ENCODE data around the gene EIF1.

The EIF1 gene

GRCh38 chr17:41736983-41737679 lies 48.4 kb downstream of the EIF1 start:
- Histone ChIP-seq H3K9me3 (ENCODE audit: control insufficient read depth, low read length) (no peaks in the 10 kb centered on the region), H3K4me1 (ENCODE audit: control insufficient read depth, insufficient read depth, low read length) (no peaks in the 10 kb centered on the region), H3K27me3 (ENCODE audit: control insufficient read depth, insufficient read depth, low read length, poor library complexity, severe bottlenecking) (peaks cover 58% of the 10 kb centered on the region), H3K27ac (ENCODE audit: insufficient read depth, low read depth, low read length, poor library complexity, severe bottlenecking) (no peak overlapping the region), H3K4me3 (ENCODE audit: insufficient read depth, low read depth, low read length) (no peak overlapping the region), H3K36me3 (ENCODE audit: control insufficient read depth, insufficient read depth, low read length) (no peaks in the 10 kb centered on the region)
- WGBS, 2 experiments = 79 to 80% methylated on average over 17 of the region's 17 CpGs

- Histone ChIP-seq H3K27me3 (ENCODE audit: control insufficient read depth, insufficient read depth, low read length, poor library complexity, severe bottlenecking) (peaks cover 53% of the 10 kb centered on the region), H3K36me3 (ENCODE audit: control insufficient read depth, insufficient read depth, low read length) (no peaks in the 10 kb centered on the region), H3K4me3 (ENCODE audit: insufficient read depth, low read depth, low read length) (no peak overlapping the region), H3K4me1 (ENCODE audit: control insufficient read depth, insufficient read depth, low read length) (no peaks in the 10 kb centered on the region), H3K27ac (ENCODE audit: insufficient read depth, low read depth, low read length, poor library complexity, severe bottlenecking) (no peak overlapping the region), H3K9me3 (ENCODE audit: control insufficient read depth, low read length) (no peaks in the 10 kb centered on the region)
- 44 to 48% methylated on average over 5 of the region's 5 CpGs for WGBS, 2 experiments
Observed at GRCh38 chr17:41737680-41738023, 49.0 kb downstream of the EIF1 start.

- Histone ChIP-seq H3K27ac (ENCODE audit: insufficient read depth, low read depth, low read length, poor library complexity, severe bottlenecking) (no peak overlapping the region), H3K27me3 (ENCODE audit: control insufficient read depth, insufficient read depth, low read length, poor library complexity, severe bottlenecking) (peaks cover 47% of the 10 kb centered on the region), H3K4me3 (ENCODE audit: insufficient read depth, low read depth, low read length) (no peak overlapping the region), H3K9me3 (ENCODE audit: control insufficient read depth, low read length) (no peaks in the 10 kb centered on the region), H3K4me1 (ENCODE audit: control insufficient read depth, insufficient read depth, low read length) (no peaks in the 10 kb centered on the region), H3K36me3 (ENCODE audit: control insufficient read depth, insufficient read depth, low read length) (no peaks in the 10 kb centered on the region)
- 23 to 27% methylated on average over 10 of the region's 10 CpGs for WGBS, 2 experiments
Observed at GRCh38 chr17:41738077-41738800, 49.6 kb downstream of the EIF1 start.

- no peak overlapping the region for H3K27ac ChIP-seq (ENCODE audit: insufficient read depth, low read depth, low read length, poor library complexity, severe bottlenecking)
- peaks cover 42% of the 10 kb centered on the region for H3K27me3 ChIP-seq (ENCODE audit: control insufficient read depth, insufficient read depth, low read length, poor library complexity, severe bottlenecking)
- no peaks in the 10 kb centered on the region for H3K9me3 ChIP-seq (ENCODE audit: control insufficient read depth, low read length)
- no peak overlapping the region for H3K4me3 ChIP-seq (ENCODE audit: insufficient read depth, low read depth, low read length)
- WGBS, 2 experiments = 90 to 92% methylated on average over 5 of the region's 5 CpGs
- H3K4me1 ChIP-seq (ENCODE audit: control insufficient read depth, insufficient read depth, low read length) = no peaks in the 10 kb centered on the region
- H3K36me3 ChIP-seq (ENCODE audit: control insufficient read depth, insufficient read depth, low read length) = no peaks in the 10 kb centered on the region
Observed at GRCh38 chr17:41738801-41739112, 50.1 kb downstream of the EIF1 start.

GRCh38 chr17:41739661-41740352 lies 51.1 kb downstream of the EIF1 start:
- H3K27me3 ChIP-seq (ENCODE audit: control insufficient read depth, insufficient read depth, low read length, poor library complexity, severe bottlenecking) = peaks cover 31% of the 10 kb centered on the region
- WGBS, 2 experiments = 88 to 91% methylated on average over 9 of the region's 9 CpGs
- no peak overlapping the region for H3K27ac ChIP-seq (ENCODE audit: insufficient read depth, low read depth, low read length, poor library complexity, severe bottlenecking)
- H3K4me1 ChIP-seq (ENCODE audit: control insufficient read depth, insufficient read depth, low read length) = no peaks in the 10 kb centered on the region
- no peaks in the 10 kb centered on the region for H3K9me3 ChIP-seq (ENCODE audit: control insufficient read depth, low read length)
- no peak overlapping the region for H3K4me3 ChIP-seq (ENCODE audit: insufficient read depth, low read depth, low read length)
- H3K36me3 ChIP-seq (ENCODE audit: control insufficient read depth, insufficient read depth, low read length) = no peaks in the 10 kb centered on the region

GRCh38 chr17:41740506-41740905 lies 51.8 kb downstream of the EIF1 start:
- Histone ChIP-seq H3K27ac (ENCODE audit: insufficient read depth, low read depth, low read length, poor library complexity, severe bottlenecking) (no peak overlapping the region), H3K9me3 (ENCODE audit: control insufficient read depth, low read length) (no peaks in the 10 kb centered on the region), H3K27me3 (ENCODE audit: control insufficient read depth, insufficient read depth, low read length, poor library complexity, severe bottlenecking) (peaks cover 24% of the 10 kb centered on the region), H3K4me1 (ENCODE audit: control insufficient read depth, insufficient read depth, low read length) (no peaks in the 10 kb centered on the region), H3K36me3 (ENCODE audit: control insufficient read depth, insufficient read depth, low read length) (no peaks in the 10 kb centered on the region), H3K4me3 (ENCODE audit: insufficient read depth, low read depth, low read length) (no peak overlapping the region)
- WGBS, 2 experiments = 93 to 96% methylated on average over 5 of the region's 5 CpGs

GRCh38 chr17:41741709-41742108 lies 53.0 kb downstream of the EIF1 start:
- no peak overlapping the region for H3K27ac ChIP-seq (ENCODE audit: insufficient read depth, low read depth, low read length, poor library complexity, severe bottlenecking)
- no peaks in the 10 kb centered on the region for H3K36me3 ChIP-seq (ENCODE audit: control insufficient read depth, insufficient read depth, low read length)
- peaks cover 12% of the 10 kb centered on the region for H3K27me3 ChIP-seq (ENCODE audit: control insufficient read depth, insufficient read depth, low read length, poor library complexity, severe bottlenecking)
- H3K4me3 ChIP-seq (ENCODE audit: insufficient read depth, low read depth, low read length) = no peak overlapping the region
- 84% methylated on average over 9 of the region's 9 CpGs for WGBS, 2 experiments
- H3K9me3 ChIP-seq (ENCODE audit: control insufficient read depth, low read length) = no peaks in the 10 kb centered on the region
- H3K4me1 ChIP-seq (ENCODE audit: control insufficient read depth, insufficient read depth, low read length) = no peaks in the 10 kb centered on the region
